Parathyroid adenoma (tissue), 2 donors: ENCODE data around the gene PELO.

Source experiments
- H2AFZ ChIP-seq: fragments of 300-600 bp; sonication (generic); one replicate; pipeline ENCODE4 v1.7.0; 2017; ENCODE audit warnings: antibody characterized with exemption, mild to moderate bottlenecking
- H3K27ac ChIP-seq: fragments of 300-600 bp; sonication (generic); one replicate; pipeline ENCODE4 v1.7.0; 2017
- H3K27me3 ChIP-seq: fragments of 300-600 bp; sonication (generic); one replicate; pipeline ENCODE4 v1.7.0; 2017; ENCODE audit warnings: low read length; ENCODE audit not compliant: control insufficient read depth, insufficient read depth
- H3K36me3 ChIP-seq: fragments of 300-600 bp; sonication (generic); one replicate; pipeline ENCODE4 v1.7.0; 2017; ENCODE audit warnings: low read length; ENCODE audit not compliant: control insufficient read depth, insufficient read depth
- H3K4me1 ChIP-seq: fragments of 300-600 bp; sonication (generic); one replicate; pipeline ENCODE4 v1.7.0; 2017; ENCODE audit warnings: control low read depth
- H3K4me2 ChIP-seq: fragments of 300-600 bp; sonication (generic); one replicate; pipeline ENCODE4 v1.7.0; 2017; ENCODE audit warnings: low read length
- H3K4me3 ChIP-seq: fragments of 300-600 bp; sonication (generic); one replicate; pipeline ENCODE4 v1.7.0; 2017; ENCODE audit warnings: low read depth, low read length
- H3K79me2 ChIP-seq: fragments of 300-600 bp; sonication (generic); one replicate; pipeline ENCODE4 v1.7.0; 2017; ENCODE audit warnings: control low read depth
- H3K9ac ChIP-seq: fragments of 300-600 bp; sonication (generic); one replicate; pipeline ENCODE4 v1.7.0; 2017; ENCODE audit warnings: mild to moderate bottlenecking
- H3K9me3 ChIP-seq: fragments of 300-600 bp; sonication (generic); one replicate; pipeline ENCODE4 v1.7.0; 2017; ENCODE audit warnings: low read length; ENCODE audit not compliant: control insufficient read depth
- TF ChIP-seq, protein P1 (sequence below): fragments of 300-600 bp; sonication (generic); IDR thresholded peaks from one replicate; pipeline ENCODE4 v1.7.0; 2017; ENCODE audit warnings: antibody characterized with exemption, mild to moderate bottlenecking
- donor health status: primary hyperparathyroidism.

The PELO gene

DNA sequence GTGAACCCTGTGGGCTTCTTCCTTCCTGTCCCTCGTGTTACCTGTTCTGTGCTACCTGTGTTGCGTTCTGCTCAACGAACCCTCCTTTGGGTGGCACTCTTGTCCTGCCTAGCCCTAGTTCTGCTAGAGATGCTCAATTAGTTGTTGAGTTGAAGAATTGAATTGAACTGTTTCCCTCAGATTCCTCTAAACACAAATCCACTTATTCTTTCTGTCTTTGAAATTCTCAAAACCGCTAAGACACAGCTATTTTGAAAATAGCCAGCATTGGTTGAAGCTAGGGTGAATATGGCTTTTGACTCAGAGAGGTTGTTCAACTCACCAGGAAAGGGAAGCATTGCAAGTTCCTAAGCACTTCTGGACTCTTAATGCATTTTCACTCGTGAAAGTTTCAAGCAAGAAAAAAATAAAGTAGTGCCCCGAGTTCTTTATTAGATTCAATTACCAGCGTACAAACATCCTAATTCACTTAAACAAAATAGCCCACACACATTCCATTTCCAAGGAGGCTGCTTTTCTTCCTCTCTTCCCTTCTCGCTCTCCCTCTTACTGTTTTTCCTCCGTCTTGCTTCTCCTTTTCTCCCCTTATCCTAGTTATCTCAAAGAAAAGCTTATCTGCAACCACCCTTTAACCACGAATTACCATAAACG is 642 bp upstream of the PELO start:
- TF ChIP-seq, protein P1, sequence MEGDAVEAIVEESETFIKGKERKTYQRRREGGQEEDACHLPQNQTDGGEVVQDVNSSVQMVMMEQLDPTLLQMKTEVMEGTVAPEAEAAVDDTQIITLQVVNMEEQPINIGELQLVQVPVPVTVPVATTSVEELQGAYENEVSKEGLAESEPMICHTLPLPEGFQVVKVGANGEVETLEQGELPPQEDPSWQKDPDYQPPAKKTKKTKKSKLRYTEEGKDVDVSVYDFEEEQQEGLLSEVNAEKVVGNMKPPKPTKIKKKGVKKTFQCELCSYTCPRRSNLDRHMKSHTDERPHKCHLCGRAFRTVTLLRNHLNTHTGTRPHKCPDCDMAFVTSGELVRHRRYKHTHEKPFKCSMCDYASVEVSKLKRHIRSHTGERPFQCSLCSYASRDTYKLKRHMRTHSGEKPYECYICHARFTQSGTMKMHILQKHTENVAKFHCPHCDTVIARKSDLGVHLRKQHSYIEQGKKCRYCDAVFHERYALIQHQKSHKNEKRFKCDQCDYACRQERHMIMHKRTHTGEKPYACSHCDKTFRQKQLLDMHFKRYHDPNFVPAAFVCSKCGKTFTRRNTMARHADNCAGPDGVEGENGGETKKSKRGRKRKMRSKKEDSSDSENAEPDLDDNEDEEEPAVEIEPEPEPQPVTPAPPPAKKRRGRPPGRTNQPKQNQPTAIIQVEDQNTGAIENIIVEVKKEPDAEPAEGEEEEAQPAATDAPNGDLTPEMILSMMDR: peak; percentile 44
- Histone ChIP-seq H3K4me1 (peaks cover 9% of the 10 kb centered on the region), H3K9ac (no peak overlapping the region), H3K9me3 (no peaks in the 10 kb centered on the region), H3K27ac (peak overlapping the region; percentile 90), H3K4me3 (peak overlapping the region; percentile 59), H3K79me2 (peaks cover 28% of the 10 kb centered on the region), H3K36me3 (no peaks in the 10 kb centered on the region), H3K4me2 (peak overlapping the region; percentile 48), H2AFZ (peak overlapping the region; percentile 86), H3K27me3 (no peaks in the 10 kb centered on the region)

DNA sequence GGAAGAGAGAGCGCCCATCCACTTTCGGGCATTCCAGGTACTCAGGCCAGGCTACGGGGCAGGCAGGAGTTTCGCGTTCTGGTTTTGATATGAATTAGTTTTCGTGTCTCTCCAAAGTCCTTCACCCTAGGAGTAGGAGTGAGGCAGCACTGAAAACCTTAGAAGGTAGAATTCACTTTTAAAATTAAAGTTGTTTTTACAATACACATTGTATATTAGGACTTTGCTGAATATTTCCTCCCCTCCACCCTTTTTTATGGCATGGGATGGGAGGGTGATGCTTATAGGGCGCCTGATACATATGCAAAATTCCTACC is 747 bp downstream of the PELO start:
- Histone ChIP-seq H3K36me3 (no peaks in the 10 kb centered on the region), H3K4me1 (peaks cover 12% of the 10 kb centered on the region), H3K27ac (peak overlapping the region; percentile 90), H3K4me3 (peak overlapping the region; percentile 59), H3K79me2 (peaks cover 36% of the 10 kb centered on the region), H3K4me2 (peak overlapping the region; percentile 48), H3K9me3 (no peaks in the 10 kb centered on the region), H3K27me3 (no peaks in the 10 kb centered on the region), H2AFZ (peak overlapping the region; percentile 86), H3K9ac (peak overlapping the region; percentile 59)
- TF ChIP-seq, protein P1: no peak

DNA sequence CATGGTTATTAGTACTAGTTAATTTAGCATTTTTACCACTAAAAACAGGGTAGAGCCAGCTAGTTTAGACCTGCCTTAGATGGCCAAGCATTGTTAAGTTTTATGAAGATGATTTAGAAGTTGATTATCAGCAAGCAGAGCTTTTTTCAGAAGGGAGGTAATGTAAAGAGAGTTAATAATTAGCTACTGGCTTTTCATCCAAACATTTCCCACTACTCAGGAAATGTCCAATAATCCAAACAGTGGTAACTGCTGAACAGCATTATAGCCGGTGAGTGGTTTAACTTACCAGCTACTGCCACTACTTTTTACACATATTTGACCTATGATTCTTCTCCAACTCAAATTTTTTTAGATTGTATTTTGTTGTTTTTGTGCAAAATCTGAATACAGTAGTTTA is 1.7 kb downstream of the PELO start:
- peaks cover 41% of the 10 kb centered on the region for H3K79me2 ChIP-seq
- no peak overlapping the region for H2AFZ ChIP-seq
- peak overlapping the region; percentile 59 for H3K4me3 ChIP-seq
- TF ChIP-seq, protein P1: no peak
- H3K9me3 ChIP-seq: no peaks in the 10 kb centered on the region
- H3K9ac ChIP-seq: no peak overlapping the region
- no peaks in the 10 kb centered on the region for H3K36me3 ChIP-seq
- peak overlapping the region; percentile 90 for H3K27ac ChIP-seq
- peak overlapping the region; percentile 48 for H3K4me2 ChIP-seq
- peaks cover 16% of the 10 kb centered on the region for H3K4me1 ChIP-seq
- no peaks in the 10 kb centered on the region for H3K27me3 ChIP-seq

DNA sequence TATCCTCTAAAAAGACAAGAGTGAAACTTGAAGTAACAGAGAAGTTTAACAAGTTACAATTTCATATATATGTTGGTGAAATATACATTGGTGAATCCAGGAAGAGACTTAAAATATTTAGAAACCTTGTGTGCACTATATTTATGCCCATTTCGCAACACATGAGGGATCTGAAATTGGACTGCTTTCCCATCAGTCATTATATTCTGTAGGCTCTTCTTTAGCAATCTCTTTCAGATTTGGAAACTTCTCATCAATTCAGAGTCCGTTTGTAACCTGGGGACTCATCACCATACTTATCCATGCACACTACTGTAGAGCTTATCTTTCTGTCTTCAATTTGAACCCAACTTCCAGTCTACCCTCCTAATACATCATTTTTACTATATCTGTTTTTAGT is 2.1 kb downstream of the PELO start:
- Histone ChIP-seq H3K4me3 (peak overlapping the region; percentile 59), H3K9ac (no peak overlapping the region), H3K9me3 (no peaks in the 10 kb centered on the region), H3K36me3 (no peaks in the 10 kb centered on the region), H3K4me1 (peaks cover 16% of the 10 kb centered on the region), H3K27ac (peak overlapping the region; percentile 90), H3K79me2 (peaks cover 44% of the 10 kb centered on the region), H3K27me3 (no peaks in the 10 kb centered on the region), H3K4me2 (peak overlapping the region; percentile 48), H2AFZ (no peak overlapping the region)
- TF ChIP-seq, protein P1: no peak

DNA sequence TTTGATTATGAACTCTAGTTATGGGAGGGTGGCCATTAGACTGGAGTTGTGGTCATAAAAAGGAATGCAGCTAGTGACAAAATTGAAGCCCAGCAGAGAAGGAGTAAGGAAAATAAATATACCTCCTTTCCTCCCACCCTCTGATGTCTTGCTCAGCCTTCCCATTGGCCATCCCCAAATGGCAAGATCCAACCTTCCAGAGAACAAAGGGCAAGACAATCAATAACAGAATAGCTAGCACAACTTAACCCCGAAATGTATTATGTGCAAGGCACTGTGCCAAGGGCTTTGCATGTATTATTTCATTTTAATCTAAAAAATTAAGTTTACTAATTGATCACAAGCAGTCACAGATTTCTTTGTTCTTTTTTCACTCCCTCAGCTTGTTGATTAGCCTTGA is 3.6 kb downstream of the PELO start:
- peaks cover 14% of the 10 kb centered on the region for H3K4me1 ChIP-seq
- H3K36me3 ChIP-seq: no peaks in the 10 kb centered on the region
- no peaks in the 10 kb centered on the region for H3K9me3 ChIP-seq
- H2AFZ ChIP-seq: no peak overlapping the region
- peaks cover 46% of the 10 kb centered on the region for H3K79me2 ChIP-seq
- TF ChIP-seq, protein P1: no peak
- H3K27me3 ChIP-seq: no peaks in the 10 kb centered on the region
- no peak overlapping the region for H3K4me3 ChIP-seq
- peak overlapping the region; percentile 47 for H3K4me2 ChIP-seq
- no peak overlapping the region for H3K27ac ChIP-seq
- no peak overlapping the region for H3K9ac ChIP-seq
